OCI-LY7 (cell line): ENCODE measurements around the gene LYRM2. TPM values are rescaled to one million over a fixed set of nuclear protein-coding genes. Genes with fewer than 3 reads are reported as not detected.

Experiments
- BruUV-seq: library from RNA; stranded (reverse); fragments of 400-500 nt; replicated peaks from 2 replicates; lab custom pipeline; 2021; lab: Mats Ljungman, UMichigan
- CTCF ChIA-PET: fragments of 300-600 bp; sonication (Branson Sonifier 250); formaldehyde crosslinking; loops from one replicate; lab custom pipeline; 2022; ENCODE audit warnings: antibody characterized with exemption; ENCODE audit not compliant: unreplicated experiment; lab: Charles Lee
- POLR2A ChIA-PET: fragments of 300-600 bp; sonication (Branson Sonifier 250); formaldehyde crosslinking; loops from one replicate; lab custom pipeline; 2022; ENCODE audit warnings: antibody characterized with exemption; lab: Charles Lee
- DNase-seq: peaks from one replicate; pipeline ENCODE4 v3.0.0-alpha.2; 2015; ENCODE audit warnings: low spot score
- H2AFZ ChIP-seq: fragments of 200-600 bp; sonication (generic), shearing (Covaris generic); 2 replicates; pipeline ENCODE4 v1.6.1; 2014; ENCODE audit warnings: mild to moderate bottlenecking, antibody characterized with exemption, low read length, moderate library complexity
- H3K27ac ChIP-seq: fragments of 200-600 bp; sonication (generic); 2 replicates; pipeline ENCODE4 v1.5.1; 2014; ENCODE audit warnings: mixed run types, low read depth, mild to moderate bottlenecking, moderate library complexity, low read length, inconsistent platforms; ENCODE audit not compliant: poor library complexity, severe bottlenecking
- H3K36me3 ChIP-seq: fragments of 200-600 bp; sonication (generic); 2 replicates; pipeline ENCODE4 v1.6.1; 2014; ENCODE audit warnings: mild to moderate bottlenecking, antibody characterized with exemption, low read length, moderate library complexity, mixed read lengths; ENCODE audit not compliant: insufficient read depth
- H3K4me1 ChIP-seq: fragments of 200-600 bp; sonication (generic); 2 replicates; pipeline ENCODE4 v1.5.1; 2014; ENCODE audit warnings: mild to moderate bottlenecking, low read length; ENCODE audit not compliant: insufficient read depth, poor library complexity, severe bottlenecking
- H3K4me2 ChIP-seq: fragments of 200-600 bp; sonication (generic); 2 replicates; pipeline ENCODE4 v1.6.1; 2014; ENCODE audit warnings: mild to moderate bottlenecking, low read length
- H3K4me3 ChIP-seq: fragments of 200-600 bp; sonication (generic); 2 replicates; pipeline ENCODE4 v1.5.1; 2014; ENCODE audit warnings: mild to moderate bottlenecking, low read depth, low read length; ENCODE audit not compliant: poor library complexity, severe bottlenecking
- H3K79me2 ChIP-seq: fragments of 200-600 bp; sonication (generic); 2 replicates; pipeline ENCODE4 v1.6.1; 2016; ENCODE audit warnings: low read depth, mild to moderate bottlenecking, low read length, moderate library complexity, mixed read lengths; ENCODE audit not compliant: insufficient read depth
- H3K9me2 ChIP-seq: fragments of 200-600 bp; sonication (generic); 2 replicates; pipeline ENCODE4 v1.6.1; 2016; ENCODE audit warnings: mild to moderate bottlenecking, low read length, mixed read lengths; ENCODE audit not compliant: insufficient read depth
- H3K9me3 ChIP-seq: fragments of 200-600 bp; sonication (generic); 2 replicates; pipeline ENCODE4 v1.6.1; 2014; ENCODE audit warnings: mild to moderate bottlenecking, mixed run types, low read length, mixed read lengths
- H4K20me1 ChIP-seq: fragments of 200-600 bp; sonication (generic); 2 replicates; pipeline ENCODE4 v1.6.1; 2014; ENCODE audit warnings: mild to moderate bottlenecking, antibody characterized with exemption, low read length, moderate library complexity, mixed read lengths; ENCODE audit not compliant: insufficient read depth
- EZH2phosphoT487 ChIP-seq: fragments of 200-600 bp; sonication (generic); IDR thresholded peaks from 2 replicates; pipeline ENCODE4 v1.6.1; 2018; ENCODE audit warnings: low read depth, borderline replicate concordance, mild to moderate bottlenecking, mixed run types, antibody characterized with exemption, low read length, moderate library complexity, mixed read lengths
- intact Hi-C: fragments of 100-400 bp; cut with micrococcal nuclease; formaldehyde crosslinking; loops from one replicate; pipeline ENCODE4 v1.10.0; 2022; ENCODE audit not compliant: unreplicated experiment
- total RNA-seq, 2 experiments: library from RNA; depleted of rRNA in 1 of 2; stranded (reverse); fragments of >200 nt in 1 of 2; shearing (Covaris generic) in 1 of 2; gene quantifications; 2 replicates each; pipeline ENCODE4 v1.2.3, GENCODE V29; 2014 to 2022
- TF ChIP-seq, protein P1 (sequence below): fragments of 200-600 bp; sonication (generic); conservative IDR thresholded peaks from 2 replicates; pipeline ENCODE4 v1.5.1; 2014; ENCODE audit warnings: mild to moderate bottlenecking, antibody characterized with exemption, low read length, moderate library complexity, mixed read lengths

Gene LYRM2
- total RNA-seq, 2 experiments from 2014 or later: 17.7 to 40.6 TPM

DNA sequence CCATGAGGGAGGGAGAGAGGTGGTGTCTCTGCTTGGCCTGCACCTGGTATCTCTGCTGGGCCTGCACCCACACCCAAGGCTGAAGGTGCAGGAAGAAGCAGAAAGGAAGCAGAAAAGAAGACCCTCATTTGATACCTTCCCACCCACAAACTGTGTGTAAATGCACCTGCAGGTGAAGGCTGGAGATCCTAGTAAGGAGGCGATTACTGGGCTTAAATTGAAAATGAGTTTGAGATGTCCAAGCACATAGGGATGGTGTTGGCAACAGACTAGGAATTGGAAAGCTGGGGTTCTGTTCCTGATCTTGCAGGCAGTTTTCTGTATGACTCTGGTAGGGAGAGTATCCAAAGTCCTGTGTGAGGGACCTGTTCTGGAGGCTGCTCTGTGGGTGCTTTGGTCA is 74.7 kb downstream of the LYRM2 start:
- Histone ChIP-seq H3K36me3 (no peaks in the 10 kb centered on the region), H3K4me2 (no peak overlapping the region), H3K79me2 (no peaks in the 10 kb centered on the region), H3K4me3 (no peak overlapping the region), H2AFZ (no peak overlapping the region), H3K9me3 (no peaks in the 10 kb centered on the region), H3K27ac (no peak overlapping the region), H3K9me2 (no peaks in the 10 kb centered on the region), H3K4me1 (no peaks in the 10 kb centered on the region), H4K20me1 (no peaks in the 10 kb centered on the region)
- intact Hi-C loops: no loop called here
- no peak for TF ChIP-seq EZH2phosphoT487
- TF ChIP-seq, protein P1, sequence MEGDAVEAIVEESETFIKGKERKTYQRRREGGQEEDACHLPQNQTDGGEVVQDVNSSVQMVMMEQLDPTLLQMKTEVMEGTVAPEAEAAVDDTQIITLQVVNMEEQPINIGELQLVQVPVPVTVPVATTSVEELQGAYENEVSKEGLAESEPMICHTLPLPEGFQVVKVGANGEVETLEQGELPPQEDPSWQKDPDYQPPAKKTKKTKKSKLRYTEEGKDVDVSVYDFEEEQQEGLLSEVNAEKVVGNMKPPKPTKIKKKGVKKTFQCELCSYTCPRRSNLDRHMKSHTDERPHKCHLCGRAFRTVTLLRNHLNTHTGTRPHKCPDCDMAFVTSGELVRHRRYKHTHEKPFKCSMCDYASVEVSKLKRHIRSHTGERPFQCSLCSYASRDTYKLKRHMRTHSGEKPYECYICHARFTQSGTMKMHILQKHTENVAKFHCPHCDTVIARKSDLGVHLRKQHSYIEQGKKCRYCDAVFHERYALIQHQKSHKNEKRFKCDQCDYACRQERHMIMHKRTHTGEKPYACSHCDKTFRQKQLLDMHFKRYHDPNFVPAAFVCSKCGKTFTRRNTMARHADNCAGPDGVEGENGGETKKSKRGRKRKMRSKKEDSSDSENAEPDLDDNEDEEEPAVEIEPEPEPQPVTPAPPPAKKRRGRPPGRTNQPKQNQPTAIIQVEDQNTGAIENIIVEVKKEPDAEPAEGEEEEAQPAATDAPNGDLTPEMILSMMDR: no peak
- POLR2A ChIA-PET: no interaction called here
- BruUV-seq: no TSS peak
- DNase-seq: no peak
- CTCF ChIA-PET: no interaction called here

DNA sequence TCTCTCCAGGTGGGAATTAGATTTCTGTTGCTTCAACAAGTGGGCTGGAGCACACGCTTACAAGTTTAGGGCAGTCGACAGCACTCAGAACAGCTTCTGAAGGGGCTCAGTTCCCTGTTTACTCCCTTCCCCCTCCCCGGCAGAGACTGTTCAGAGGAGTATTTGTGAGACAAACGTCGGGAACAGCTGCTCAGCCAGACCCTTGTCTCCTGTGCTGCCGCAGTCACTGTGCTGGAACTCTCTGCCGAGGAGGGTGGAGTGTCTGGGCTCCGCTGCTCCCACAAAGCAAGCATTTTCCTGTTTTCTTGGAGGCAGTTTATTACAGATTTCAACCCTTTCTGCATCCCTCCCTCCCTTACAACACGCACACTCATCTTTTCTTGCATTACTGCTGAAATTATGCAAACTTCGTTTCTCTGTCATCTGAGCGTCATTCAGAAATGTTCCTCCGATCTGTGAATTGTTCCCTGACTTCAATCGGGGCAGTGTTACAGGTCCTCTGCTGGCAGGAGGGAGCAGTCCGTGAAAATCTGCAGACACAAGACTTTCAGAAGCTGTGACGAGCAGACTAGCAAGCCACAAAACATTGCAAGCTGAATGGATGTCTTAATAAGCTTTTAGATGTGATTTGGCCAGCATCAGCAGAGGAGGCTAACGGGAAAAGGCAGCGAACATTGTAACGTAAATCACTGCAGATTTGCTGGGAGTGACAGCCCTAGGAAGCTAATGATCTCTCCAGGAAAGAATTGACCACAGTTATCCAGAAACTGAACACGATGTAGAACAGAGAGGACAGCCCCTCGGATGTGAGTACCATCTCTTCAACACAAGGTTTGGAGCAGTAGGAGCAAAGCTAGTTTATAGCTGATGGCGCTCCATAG is 76.2 kb downstream of the LYRM2 start:
- DNase-seq: no peak
- TF ChIP-seq, protein P1: no peak
- TF ChIP-seq EZH2phosphoT487: no peak
- Histone ChIP-seq H3K36me3 (no peaks in the 10 kb centered on the region), H3K9me2 (no peaks in the 10 kb centered on the region), H3K9me3 (no peaks in the 10 kb centered on the region), H3K79me2 (no peaks in the 10 kb centered on the region), H3K27ac (no peak overlapping the region), H2AFZ (no peak overlapping the region), H3K4me3 (no peak overlapping the region), H3K4me1 (no peaks in the 10 kb centered on the region), H3K4me2 (no peak overlapping the region), H4K20me1 (no peaks in the 10 kb centered on the region)
- no TSS peak for BruUV-seq
- POLR2A ChIA-PET: no interaction called here
- CTCF ChIA-PET: no interaction called here
- intact Hi-C loops: no loop called here

DNA sequence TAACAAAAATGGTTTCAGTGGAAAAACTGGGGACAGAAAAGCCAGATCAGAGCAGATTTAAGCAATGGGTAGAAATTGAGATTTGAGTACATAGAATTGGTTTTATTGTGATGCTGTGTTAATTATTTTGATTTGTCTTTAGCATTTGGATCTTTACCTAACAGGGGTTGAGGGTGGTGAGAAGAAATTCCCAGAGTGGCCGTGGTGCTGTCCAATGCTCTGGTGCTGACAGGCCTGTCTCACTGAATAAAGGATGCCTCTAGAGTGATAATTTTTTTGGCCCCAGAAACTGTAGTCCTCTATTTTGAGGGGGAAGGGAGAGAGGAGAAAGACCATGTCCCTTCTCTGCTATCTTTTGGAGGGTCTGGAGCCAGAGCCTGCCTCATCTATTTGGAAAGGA is 79.1 kb downstream of the LYRM2 start:
- H3K4me1 ChIP-seq: peaks cover 7% of the 10 kb centered on the region
- no peaks in the 10 kb centered on the region for H3K79me2 ChIP-seq
- intact Hi-C loops: no loop called here
- H3K27ac ChIP-seq: no peak overlapping the region
- no peaks in the 10 kb centered on the region for H3K9me2 ChIP-seq
- no peak overlapping the region for H2AFZ ChIP-seq
- ChIA-PET CTCF (no interaction called here), POLR2A (no interaction called here)
- TF ChIP-seq, protein P1: no peak
- no peak for TF ChIP-seq EZH2phosphoT487
- no peaks in the 10 kb centered on the region for H3K9me3 ChIP-seq
- DNase-seq: no peak
- no peaks in the 10 kb centered on the region for H4K20me1 ChIP-seq
- no peaks in the 10 kb centered on the region for H3K36me3 ChIP-seq
- no peak overlapping the region for H3K4me2 ChIP-seq
- BruUV-seq: no TSS peak
- H3K4me3 ChIP-seq: no peak overlapping the region
